Stimulated activated CD4-positive, alpha-beta T cell treated with anti-CD3 and anti-CD28 coated beads, Interleukin-4, amount 100 ng/mL, for 24 hours (primary cell): ENCODE results near the gene RNU2-1.
"Not testable (repeated sequence)": the region's sequence is repeated elsewhere in the genome, so short reads cannot be mapped to it uniquely, and the experiment has no call there.

Source experiments
- DNase-seq: peaks from one replicate; pipeline ENCODE4 v3.0.0-alpha.2; 2020

The RNU2-1 gene

GRCh38 chr17:43215341-43215740 is 18.4 kb downstream of the RNU2-1 start:
- no peak for DNase-seq

GRCh38 chr17:43213545-43213944 is 20.2 kb downstream of the RNU2-1 start:
- DNase-seq, result no peak

- DNase-seq, result no peak
Observed at GRCh38 chr17:43212641-43213490, 20.9 kb downstream of the RNU2-1 start.

- peak; percentile 76 for DNase-seq
Observed at GRCh38 chr17:43211480-43212402, 22.0 kb downstream of the RNU2-1 start, which contains the start of gene TMEM106A. TSS of gene TMEM106A (plus strand) at chr17:43211875. CDS start at chr17:43213042, 1,167 bp downstream.

GRCh38 chr17:43211123-43211479 is 22.7 kb downstream of the RNU2-1 start:
- DNase-seq, result no peak

- no peak for DNase-seq
Observed at GRCh38 chr17:43210576-43210975, 23.2 kb downstream of the RNU2-1 start.

- not testable (repeated sequence) for DNase-seq
Observed at GRCh38 chr17:43203013-43203412, 30.8 kb downstream of the RNU2-1 start.

- DNase-seq, result no peak
Observed at GRCh38 chr17:43200127-43200526, 33.6 kb downstream of the RNU2-1 start.

GRCh38 chr17:43199633-43200032 is 34.1 kb downstream of the RNU2-1 start:
- no peak for DNase-seq

GRCh38 chr17:43193251-43193650 is 40.5 kb downstream of the RNU2-1 start:
- DNase-seq, result no peak

GRCh38 chr17:43186656-43187055 is 47.1 kb downstream of the RNU2-1 start:
- DNase-seq, result not testable (repeated sequence)

GRCh38 chr17:43183921-43184320 is 49.9 kb downstream of the RNU2-1 start:
- no peak for DNase-seq
